Renal cortical epithelial cell (primary cell): ENCODE measurements around the gene LRP5. TPM values are rescaled to one million over a fixed set of nuclear protein-coding genes. Genes with fewer than 3 reads are reported as not detected.
"Not testable (repeated sequence)": the region's sequence is repeated elsewhere in the genome, so short reads cannot be mapped to it uniquely, and the experiment has no call there.

ENCODE experiments used
- DNase-seq: peaks from one replicate; pipeline ENCODE4 v3.0.0-alpha.2; 2011; ENCODE audit warnings: low read depth
- total RNA-seq: library from RNA; depleted of rRNA; stranded (reverse); fragments of >200 nt; gene quantifications from 2 replicates; pipeline ENCODE4 v1.2.3, GENCODE V29; 2014

Gene LRP5
- total RNA-seq, 1 donor from 2014 or later = 58.6 TPM

- DNase-seq = no peak
Measured at GRCh38 chr11:68388595-68389198, 76.3 kb downstream of the LRP5 start.

DNA sequence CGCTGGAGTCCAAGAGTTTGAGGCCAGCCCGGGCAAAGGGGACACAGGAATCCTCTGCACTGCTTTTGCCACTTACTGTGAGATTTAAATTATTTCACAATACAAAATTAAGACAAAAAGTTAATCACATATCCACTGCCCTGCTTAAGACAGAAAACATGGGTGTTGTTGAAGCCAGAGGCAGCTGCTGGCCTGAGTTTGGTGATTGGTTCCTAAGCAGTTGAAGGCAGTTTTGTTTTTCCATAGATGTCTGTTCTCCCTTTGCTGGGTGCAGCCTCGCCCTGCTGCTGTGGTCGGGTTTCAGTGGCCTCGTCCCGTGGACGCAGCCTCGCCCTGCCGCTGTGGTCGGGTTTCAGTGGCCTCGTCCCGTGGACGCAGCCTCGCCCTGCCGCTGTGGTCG is 77.9 kb downstream of the LRP5 start:
- no peak for DNase-seq

- no peak for DNase-seq
Measured at GRCh38 chr11:68392822-68393221, 80.4 kb downstream of the LRP5 start.

GRCh38 chr11:68396516-68396915 is 84.1 kb downstream of the LRP5 start:
- DNase-seq = no peak

GRCh38 chr11:68397256-68397655 is 84.9 kb downstream of the LRP5 start:
- DNase-seq = no peak

DNA sequence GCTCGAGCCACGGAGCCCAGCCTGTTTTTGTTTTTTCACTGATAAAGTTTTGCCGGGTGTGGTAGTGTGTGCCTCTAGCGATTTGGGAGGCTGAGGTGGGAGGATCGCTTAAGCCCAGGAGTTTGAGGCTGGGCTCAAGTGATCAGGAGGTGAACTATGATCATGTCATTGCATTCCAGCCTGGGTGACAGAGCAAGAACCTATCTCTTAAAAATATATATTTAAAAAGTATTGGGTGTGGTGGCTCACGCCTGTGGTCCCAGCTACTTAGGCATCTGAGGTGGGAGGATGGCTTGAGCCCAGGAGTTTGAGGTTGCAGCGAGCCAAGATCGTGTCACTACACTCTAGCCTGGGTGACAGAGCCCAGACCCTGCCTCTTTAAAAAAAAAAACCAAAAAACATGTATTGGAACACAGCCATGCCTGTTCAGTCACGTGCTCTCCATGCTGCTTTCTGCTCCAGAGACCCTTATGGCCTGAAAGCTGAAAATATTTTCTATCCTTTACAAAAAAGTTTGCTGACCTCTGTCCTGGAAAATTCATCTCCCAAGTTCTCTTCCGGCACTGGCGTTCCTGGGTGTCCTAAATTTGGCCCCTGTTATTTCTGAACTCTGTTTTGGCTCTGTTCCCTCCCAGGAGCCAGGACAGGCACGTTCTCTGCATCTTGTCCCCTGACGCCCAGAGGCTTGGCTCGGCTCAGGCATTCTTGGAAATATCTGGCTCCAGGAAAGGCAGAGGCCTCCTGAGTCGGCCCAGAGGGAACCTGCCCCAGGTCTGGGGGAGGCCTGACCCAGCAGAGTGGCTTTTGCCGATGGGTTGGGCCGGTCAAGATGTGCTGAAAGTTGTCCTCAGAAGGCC is 86.8 kb downstream of the LRP5 start:
- DNase-seq = no peak

GRCh38 chr11:68399916-68400315 is 87.5 kb downstream of the LRP5 start:
- no peak for DNase-seq

- DNase-seq = not testable (repeated sequence)
Measured at GRCh38 chr11:68400584-68400983, 88.2 kb downstream of the LRP5 start.

GRCh38 chr11:68401856-68402255 is 89.5 kb downstream of the LRP5 start:
- no peak for DNase-seq

DNA sequence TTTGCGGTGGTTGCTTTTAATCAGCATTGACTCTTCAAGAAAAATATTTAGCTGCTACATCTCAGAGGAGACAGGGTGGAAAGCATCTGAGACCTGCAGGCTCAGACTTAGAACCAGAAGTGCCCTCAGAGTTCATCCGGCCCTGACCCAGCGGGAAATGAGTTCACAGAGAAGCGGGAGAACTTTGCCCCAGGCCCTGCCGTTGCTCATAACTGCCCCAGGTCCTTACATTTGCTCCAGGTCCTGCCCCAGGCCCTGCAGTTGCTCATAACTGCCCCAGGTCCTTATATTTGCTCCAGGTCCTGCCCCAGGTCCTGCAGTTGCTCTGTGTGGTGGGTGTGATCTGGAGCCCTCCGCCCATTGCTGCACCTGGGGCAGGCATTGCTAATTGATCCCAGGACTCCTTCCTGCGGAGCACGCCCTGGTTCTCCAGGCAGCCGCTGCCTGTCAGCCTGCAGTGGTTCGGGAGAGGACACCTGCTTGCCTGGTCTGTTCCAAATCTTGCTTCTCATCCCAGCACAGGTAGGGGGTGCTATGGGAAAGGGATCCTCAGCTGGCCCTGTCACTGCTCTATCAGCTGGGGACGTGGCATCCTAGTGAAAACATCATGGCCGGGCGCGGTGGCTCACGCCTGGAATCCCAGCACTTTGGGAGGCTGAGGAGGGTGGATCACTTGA is 90.1 kb downstream of the LRP5 start:
- DNase-seq = no peak

GRCh38 chr11:68403424-68403823 is 91.0 kb downstream of the LRP5 start:
- DNase-seq = no peak

GRCh38 chr11:68403831-68404230 is 91.4 kb downstream of the LRP5 start:
- DNase-seq = no peak

DNA sequence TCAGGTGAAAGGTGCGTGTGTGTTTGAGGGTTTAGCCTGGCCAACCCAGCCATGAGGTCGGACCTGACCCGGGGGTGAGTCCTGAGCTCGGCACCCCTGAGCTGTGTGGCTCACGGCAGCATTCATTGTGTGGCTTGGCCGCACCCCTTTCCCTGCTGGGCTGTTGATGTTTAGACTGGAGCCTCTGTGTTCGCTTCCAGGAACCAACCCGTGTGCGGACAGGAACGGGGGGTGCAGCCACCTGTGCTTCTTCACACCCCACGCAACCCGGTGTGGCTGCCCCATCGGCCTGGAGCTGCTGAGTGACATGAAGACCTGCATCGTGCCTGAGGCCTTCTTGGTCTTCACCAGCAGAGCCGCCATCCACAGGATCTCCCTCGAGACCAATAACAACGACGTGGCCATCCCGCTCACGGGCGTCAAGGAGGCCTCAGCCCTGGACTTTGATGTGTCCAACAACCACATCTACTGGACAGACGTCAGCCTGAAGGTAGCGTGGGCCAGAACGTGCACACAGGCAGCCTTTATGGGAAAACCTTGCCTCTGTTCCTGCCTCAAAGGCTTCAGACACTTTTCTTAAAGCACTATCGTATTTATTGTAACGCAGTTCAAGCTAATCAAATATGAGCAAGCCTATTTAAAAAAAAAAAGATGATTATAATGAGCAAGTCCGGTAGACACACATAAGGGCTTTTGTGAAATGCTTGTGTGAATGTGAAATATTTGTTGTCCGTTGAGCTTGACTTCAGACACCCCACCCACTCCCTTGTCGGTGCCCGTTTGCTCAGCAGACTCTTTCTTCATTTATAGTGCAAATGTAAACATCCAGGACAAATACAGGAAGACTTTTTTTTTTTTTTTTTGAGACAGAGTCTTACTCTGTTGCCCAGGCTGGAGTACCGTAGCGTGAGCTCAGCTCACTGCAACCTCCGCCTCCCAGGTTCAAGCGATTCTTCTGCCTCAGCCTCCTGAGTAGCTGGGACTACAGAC is 94.2 kb downstream of the LRP5 start:
- no peak for DNase-seq

GRCh38 chr11:68408512-68408911 is 96.1 kb downstream of the LRP5 start:
- DNase-seq = no peak

DNA sequence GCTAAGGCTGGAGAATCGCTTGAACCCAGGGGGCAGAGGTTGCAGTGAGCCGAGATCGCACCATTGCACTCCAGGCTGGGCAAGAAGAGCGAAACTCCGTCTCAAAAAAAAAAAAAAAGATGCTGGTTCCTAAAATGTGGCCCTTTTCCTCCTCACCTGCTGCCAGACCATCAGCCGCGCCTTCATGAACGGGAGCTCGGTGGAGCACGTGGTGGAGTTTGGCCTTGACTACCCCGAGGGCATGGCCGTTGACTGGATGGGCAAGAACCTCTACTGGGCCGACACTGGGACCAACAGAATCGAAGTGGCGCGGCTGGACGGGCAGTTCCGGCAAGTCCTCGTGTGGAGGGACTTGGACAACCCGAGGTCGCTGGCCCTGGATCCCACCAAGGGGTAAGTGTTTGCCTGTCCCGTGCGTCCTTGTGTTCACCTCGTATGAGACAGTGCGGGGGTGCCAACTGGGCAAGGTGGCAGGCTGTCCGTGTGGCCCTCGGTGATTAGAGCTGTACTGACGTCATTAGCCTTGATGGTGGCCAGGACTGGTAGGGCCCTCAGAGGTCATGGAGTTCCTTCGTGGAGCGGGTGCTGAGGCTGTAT is 97.5 kb downstream of the LRP5 start:
- no peak for DNase-seq

DNA sequence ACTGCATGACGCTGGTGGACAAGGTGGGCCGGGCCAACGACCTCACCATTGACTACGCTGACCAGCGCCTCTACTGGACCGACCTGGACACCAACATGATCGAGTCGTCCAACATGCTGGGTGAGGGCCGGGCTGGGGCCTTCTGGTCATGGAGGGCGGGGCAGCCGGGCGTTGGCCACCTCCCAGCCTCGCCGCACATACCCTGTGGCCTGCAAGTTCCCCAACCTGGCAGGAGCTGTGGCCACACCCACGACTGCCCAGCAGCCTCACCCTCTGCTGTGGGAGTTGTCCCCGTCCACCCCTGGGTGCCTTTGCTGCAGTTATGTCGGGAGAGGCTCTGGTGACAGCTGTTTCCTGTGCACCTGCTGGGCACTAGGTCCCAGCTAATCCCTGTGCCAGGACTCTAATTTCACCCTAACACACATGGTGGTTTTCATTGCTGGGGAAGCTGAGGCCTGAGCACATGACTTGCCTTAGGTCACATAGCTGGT is 99.2 kb downstream of the LRP5 start:
- DNase-seq = no peak

DNA sequence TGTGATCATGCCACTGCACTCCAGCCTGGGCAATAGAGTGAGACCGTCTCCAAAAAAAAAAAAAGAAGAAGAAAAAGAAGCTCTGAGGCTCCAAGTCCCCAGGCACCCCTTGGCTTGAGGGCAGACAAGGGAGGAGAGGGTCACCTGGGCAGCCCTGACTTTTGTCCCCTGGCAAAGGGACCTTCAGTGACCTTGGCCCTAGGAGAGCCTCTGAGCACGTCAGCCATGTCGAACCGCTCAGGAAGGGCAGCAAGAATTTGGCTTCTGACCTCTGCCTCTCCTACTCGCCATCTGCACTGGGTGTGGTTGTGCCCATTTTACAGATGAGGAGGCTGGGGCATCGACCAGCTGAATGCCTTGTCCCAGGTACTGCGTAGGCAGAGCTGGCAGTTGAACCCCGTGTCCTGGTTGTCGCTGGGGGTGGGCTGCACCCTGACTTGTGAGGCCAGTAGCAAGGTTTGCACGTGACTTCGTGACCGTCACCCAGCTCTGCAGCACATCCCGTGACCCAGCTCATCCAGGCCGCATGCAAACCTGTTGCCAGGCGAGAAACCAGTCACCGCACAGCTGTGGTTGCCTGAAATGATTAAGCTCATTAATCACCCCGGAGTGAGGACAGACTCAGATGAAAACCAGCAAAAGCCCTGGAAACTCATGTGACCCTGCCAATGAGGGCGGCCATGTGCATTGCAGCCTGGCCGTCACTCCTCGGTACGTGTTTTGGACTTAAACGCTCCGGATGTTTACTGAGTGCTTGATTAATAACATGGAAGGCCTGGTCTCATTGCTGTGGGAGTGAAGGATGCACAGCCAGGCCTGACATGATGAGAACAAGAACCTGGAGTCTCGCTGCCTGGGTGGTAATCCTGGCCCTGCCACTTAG is 100.4 kb downstream of the LRP5 start:
- no peak for DNase-seq

DNA sequence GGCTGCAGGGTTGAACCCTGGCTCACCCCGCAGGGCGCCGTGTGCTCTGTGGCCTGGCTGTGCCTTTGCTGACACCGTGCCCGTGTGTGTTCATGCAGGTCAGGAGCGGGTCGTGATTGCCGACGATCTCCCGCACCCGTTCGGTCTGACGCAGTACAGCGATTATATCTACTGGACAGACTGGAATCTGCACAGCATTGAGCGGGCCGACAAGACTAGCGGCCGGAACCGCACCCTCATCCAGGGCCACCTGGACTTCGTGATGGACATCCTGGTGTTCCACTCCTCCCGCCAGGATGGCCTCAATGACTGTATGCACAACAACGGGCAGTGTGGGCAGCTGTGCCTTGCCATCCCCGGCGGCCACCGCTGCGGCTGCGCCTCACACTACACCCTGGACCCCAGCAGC is 101.2 kb downstream of the LRP5 start:
- no peak for DNase-seq

DNA sequence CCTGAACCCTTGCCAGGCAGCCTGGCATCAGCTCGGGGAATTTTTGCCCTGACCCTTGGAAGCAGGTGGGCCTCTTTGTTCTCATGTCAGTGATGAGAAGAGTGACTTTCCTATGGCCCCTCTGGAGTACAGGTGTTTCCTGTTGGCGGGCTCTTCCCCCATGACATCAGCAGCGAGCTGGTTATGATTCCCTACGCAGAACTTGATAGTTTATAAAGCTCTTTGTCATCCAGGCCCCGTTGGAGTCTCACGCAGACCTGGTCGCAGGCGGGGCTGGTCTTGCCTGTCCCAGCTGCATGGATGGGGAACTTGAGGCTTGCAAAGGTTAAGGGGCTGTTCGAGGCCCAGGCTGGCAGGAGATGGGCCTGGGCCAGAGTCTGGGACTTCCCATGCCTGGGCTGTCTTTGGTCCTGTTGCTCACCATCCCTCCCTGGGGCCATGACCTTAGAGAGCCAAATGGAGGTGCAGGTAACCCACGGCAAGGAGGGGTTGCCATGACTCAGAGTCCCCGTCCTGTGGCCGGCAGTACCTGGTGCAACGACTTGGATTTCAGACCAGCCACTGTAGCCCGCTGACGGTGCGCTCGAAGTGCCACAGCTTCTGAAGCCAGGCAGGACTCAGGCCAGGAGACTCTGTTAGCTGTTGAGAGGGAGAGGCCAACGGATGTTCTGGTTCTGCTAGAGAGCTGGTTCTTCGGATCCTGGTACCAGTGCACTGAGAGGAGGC is 102.3 kb downstream of the LRP5 start:
- no peak for DNase-seq
